Fibroblast of skin of left biceps (primary cell): ENCODE measurements around the gene UPP1.

Experiments used
- DNase-seq, 2 experiments: peaks; one replicate each; pipeline ENCODE4 v3.0.0-alpha.2; 2013; ENCODE audit warnings: low read depth in 2 of 2

The UPP1 gene

GRCh38 chr7:48085942-48086341, 3.1 kb upstream of the UPP1 start:
- DNase-seq: no peak

GRCh38 chr7:48087349-48087748, 1.7 kb upstream of the UPP1 start:
- DNase-seq: peak; percentile 38 to 44

DNA sequence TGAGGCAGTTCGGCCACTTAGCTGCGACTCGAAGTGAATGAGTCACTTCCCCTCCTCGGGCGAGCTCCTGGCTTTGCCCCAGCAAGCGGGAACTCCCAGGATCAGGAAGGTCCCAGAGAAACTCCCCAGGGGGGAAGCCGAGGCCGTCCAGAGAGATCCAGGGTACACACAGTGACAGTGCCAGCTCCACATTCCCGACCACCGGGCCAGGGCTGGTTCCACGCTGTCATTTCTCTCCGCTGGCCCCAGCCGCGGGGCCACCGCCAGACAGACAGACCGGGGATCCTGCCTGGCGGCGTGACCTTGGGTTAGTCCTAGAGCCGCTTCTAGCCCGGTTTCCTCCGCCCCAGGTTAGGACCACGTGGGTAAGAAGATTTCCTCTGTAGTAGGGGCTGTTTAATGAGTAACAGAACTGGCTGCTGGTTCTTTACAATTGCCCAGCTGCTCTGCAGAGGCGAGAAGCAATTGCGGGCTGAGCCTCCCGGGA, 463 bp upstream of the UPP1 start:
- peak; percentile 91 to 92 for DNase-seq

- no peak for DNase-seq
Measured at GRCh38 chr7:48090095-48090805, 1.2 kb downstream of the UPP1 start.

GRCh38 chr7:48091506-48092433, 2.7 kb downstream of the UPP1 start:
- no peak for DNase-seq

- DNase-seq: peak in 1 of 2 experiments; percentile 39
Measured at GRCh38 chr7:48094861-48095293, 5.8 kb downstream of the UPP1 start.

- no peak for DNase-seq
Measured at GRCh38 chr7:48096273-48096672, 7.2 kb downstream of the UPP1 start.

DNA sequence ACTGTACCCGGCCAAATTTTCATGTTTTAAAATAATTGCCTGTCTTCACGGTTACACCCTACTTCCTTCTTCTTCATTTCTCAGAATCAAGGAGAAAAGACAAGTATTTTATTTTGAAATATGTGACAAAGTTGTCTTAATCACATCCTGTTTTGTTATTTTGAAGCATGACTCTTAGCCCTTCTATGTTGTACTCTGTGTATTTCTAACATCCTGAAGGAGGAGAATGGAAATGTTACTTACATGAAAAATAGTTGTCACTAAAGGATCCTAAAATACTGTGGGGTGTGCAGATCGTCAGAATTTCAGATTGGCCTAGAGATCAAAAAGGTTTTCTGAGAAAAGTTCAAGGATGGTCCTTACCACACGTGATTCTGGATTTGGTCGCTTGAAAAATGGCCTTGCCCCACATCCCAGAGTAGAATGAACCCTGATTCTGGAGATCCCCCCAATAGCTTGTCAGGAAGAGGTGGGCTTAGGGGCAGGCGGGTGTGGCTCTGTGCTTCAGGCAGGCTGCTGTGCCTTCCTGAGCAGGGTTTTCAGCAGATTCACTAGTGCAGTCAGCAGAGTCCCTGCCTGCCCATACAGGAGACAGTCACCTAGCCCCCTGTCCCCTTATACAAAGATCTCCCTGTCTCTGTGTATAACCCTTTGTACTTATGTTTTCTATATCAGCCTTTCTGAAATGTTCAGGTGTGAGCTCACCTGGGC, 8.6 kb downstream of the UPP1 start:
- DNase-seq: no peak

GRCh38 chr7:48098846-48099245, 9.8 kb downstream of the UPP1 start:
- DNase-seq: no peak

- DNase-seq: no peak
Measured at GRCh38 chr7:48099781-48100180, 10.7 kb downstream of the UPP1 start.

DNA sequence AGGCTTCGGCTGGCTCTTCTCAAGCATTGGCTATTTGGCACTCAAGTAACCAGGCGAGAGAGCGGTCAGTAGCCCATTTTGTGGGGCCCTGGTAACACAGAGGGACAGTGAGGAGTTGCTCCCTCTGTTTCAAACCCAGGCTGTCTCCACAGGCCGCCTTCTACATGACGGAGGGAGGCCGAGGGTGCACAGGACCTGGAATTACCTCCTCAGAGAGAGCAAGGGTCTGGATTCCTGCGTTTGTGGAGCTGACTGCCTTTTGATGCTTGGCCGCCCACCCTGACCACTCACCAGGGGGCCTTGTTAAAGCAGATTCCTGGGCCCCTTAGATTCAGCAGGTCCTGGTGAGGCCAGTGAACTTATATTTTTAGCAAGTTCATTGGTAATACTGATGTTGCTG, 12.3 kb downstream of the UPP1 start:
- DNase-seq: no peak

- no peak for DNase-seq
Measured at GRCh38 chr7:48101968-48102367, 12.9 kb downstream of the UPP1 start.

DNA sequence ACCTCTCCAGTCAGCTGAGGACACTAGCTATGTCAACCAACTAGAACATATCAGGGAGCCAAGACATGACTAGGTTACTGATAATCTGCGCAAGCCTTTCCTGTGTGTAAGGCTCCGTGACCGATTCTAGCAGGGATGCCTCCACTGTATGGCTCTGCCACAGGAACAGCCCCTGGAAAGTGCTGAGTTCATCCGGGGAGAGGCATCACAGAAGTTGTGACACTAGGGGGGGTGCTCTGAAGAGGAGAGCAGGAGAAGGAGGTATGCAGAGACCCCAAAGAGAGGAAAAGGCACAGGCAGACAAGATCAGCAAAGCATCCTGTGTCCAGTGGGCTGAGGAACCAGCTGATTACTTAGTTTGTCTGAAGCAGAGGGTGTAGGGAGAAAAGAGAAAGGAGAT, 13.5 kb downstream of the UPP1 start:
- no peak for DNase-seq

DNA sequence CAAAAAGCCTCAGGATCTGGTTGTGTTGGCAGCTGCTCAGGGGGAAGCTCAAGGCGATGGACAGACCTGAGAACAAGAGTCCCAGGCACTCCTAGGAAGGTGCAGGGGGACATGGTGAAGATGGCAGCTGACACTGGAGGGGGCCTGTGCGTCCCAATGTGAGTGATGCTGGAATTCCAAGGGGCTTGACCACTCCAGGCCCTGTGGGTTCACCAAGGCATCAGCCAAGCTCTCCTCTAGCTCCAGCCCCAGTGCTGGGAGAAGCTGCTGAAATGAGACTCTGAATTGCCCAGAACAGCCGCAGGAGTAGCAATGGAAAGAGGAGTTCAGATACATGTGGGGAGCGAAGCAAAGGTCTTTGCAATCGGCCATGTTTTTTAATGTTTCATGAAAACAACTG, 16.0 kb downstream of the UPP1 start:
- no peak for DNase-seq

DNA sequence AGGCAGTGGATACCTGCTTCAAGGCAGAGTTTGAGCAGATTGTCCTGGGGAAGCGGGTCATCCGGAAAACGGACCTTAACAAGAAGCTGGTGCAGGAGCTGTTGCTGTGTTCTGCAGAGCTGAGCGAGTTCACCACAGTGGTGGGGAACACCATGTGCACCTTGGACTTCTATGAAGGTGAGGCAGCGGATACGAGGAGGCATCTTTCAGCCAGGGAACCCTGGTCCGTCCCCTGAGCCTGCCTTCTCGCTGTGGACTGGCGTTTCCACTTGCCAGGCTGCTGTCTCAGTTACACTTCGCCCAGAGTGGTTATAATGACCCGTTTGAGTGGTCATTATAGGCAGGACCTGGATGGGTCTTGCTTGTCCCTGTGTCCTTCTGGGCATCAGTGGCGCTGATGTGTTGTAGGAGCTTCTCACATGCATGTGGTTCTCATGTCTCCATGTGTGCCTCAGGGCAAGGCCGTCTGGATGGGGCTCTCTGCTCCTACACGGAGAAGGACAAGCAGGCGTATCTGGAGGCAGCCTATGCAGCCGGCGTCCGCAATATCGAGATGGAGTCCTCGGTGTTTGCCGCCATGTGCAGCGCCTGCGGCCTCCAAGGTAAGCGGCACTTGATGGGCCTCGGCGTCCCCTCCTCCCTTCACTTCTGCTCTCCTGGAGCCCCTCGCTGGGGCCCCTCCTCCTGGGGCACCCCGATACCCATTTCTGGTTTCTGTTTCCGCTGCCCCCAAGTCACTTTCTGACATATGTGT, 18.0 kb downstream of the UPP1 start:
- no peak for DNase-seq

GRCh38 chr7:48107926-48108472, 18.9 kb downstream of the UPP1 start:
- DNase-seq: no peak

DNA sequence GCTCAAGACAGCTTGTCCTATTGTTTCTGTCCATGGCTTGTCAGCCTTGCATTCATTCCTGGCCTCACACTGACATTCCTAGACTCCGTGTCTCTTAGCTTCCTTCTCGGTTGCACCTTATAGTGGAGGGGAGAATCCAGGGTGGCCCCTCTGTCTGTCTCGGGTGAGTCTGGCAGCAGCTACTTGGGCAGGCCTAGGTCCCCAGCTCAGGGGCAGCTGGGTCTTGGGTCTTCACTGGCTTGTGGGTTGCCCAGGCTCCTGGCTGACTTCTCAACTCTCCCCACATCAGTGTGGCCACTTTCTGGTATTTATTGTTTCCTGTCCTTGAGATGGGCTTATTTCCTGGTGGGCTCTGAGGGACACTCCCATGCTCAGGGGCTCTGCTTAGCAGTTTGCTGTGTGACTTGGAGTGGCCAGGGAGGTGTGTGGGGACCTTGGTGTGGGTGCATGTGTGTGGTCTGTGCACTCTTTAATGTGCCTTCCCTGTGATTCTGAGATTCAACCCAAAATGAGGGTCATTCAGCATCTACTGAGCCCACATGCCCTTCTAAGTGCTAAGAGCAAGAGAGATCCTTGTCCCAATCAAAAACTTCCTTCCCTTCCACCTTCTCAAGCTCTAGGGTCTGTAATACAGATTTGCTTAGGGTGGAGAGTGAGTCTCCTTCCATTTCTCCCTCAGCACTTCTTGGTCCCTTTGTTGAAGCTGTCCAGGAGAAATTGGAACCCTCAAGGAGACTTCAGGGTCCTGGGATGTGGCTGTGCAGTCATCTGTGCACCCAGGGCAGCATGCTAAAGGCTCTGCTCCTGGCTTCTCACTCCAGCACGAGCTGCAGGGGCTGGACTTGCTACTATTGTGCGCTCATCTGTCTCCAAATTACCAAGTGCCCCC, 20.1 kb downstream of the UPP1 start:
- DNase-seq: no peak

DNA sequence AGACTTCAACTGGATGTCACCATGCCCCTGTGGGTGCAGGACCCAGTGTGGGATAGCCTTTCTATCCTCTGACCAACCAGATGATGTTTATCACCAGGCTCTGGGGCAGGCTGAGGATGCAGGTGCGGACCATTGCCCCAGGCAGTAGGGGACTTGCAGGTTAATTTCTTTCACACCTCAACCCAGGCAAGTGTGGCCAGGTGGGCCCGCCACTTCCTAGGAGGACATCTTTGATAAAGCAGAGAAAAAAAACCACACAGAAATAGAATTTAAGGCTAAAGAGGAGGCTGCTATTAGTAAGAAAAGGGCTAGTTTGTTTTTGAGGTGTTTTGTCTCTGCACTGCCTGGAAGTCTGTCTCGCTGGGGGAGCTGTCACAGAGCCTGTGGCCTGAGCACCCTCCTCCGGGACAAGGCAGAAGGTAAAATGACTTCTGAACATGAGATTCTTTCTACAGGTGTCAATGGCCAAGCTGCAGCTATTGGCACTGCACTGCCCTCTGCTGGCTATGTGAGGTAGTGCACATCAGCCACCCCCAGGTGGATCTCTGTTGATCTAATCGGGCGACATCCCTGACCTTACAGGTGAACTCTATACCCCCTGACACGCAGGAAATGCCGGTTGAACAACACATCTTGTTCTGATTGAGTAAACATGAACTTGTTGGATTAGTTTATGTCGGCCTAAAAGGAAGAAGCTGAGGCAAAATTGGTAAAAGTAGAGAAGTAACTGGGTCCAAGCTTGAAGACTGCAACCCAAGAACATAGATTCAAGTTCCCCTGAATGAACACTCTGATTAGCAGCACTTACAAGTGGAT, 21.0 kb downstream of the UPP1 start:
- DNase-seq: no peak

GRCh38 chr7:48110868-48111267, 21.8 kb downstream of the UPP1 start:
- no peak for DNase-seq
